Measurements from ENCODE around the gene GEMIN5.

DNA sequence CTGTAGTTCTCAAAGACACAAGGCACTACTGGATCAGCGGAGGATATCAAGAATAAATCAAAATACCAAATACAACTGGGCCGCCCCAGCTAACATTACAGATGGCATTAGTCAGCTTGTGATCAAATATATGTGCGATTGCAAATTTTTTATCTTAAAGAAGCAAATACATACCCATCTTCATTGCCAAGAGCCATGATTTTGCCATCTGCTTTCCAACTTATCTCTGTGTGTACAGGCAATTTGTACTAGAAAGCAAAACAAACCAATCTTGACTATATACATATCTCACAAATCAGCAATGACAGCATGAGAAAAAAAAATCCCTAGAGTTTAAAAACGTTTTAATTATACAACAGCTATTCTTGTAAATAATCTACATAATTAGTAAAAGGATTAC lies 20.3 kb downstream of the GEMIN5 start:
- TF ChIP-seq, protein P1, sequence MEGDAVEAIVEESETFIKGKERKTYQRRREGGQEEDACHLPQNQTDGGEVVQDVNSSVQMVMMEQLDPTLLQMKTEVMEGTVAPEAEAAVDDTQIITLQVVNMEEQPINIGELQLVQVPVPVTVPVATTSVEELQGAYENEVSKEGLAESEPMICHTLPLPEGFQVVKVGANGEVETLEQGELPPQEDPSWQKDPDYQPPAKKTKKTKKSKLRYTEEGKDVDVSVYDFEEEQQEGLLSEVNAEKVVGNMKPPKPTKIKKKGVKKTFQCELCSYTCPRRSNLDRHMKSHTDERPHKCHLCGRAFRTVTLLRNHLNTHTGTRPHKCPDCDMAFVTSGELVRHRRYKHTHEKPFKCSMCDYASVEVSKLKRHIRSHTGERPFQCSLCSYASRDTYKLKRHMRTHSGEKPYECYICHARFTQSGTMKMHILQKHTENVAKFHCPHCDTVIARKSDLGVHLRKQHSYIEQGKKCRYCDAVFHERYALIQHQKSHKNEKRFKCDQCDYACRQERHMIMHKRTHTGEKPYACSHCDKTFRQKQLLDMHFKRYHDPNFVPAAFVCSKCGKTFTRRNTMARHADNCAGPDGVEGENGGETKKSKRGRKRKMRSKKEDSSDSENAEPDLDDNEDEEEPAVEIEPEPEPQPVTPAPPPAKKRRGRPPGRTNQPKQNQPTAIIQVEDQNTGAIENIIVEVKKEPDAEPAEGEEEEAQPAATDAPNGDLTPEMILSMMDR (IDR thresholded peaks at IDR 0.05; ENCODE audit: insufficient read depth, low read depth, low read length): no peak
- TF ChIP-seq EZH2 (IDR thresholded peaks at IDR 0.05; ENCODE audit: insufficient read depth, low read length): no peak

All from astrocyte (in vitro differentiated cells and primary cell).